Transverse colon (tissue), 4 donors: ENCODE data around the gene SLCO4A1. TPM values are rescaled to one million over a fixed set of nuclear protein-coding genes. Genes with fewer than 3 reads are reported as not detected.

Experiments
- DNase-seq: peaks from one replicate; pipeline ENCODE4 v3.0.0-alpha.2; 2019
- H3K27ac ChIP-seq, 4 donors: fragments of 200-600 bp; sonication (generic); 2 replicates each; pipeline ENCODE4 v1.5.1; 2016 to 2018; ENCODE audit warnings: inconsistent platforms in 4 of 4
- H3K27me3 ChIP-seq: fragments of 200-600 bp; sonication (generic); 2 replicates; pipeline ENCODE4 v1.5.1; 2017; ENCODE audit warnings: inconsistent platforms
- H3K36me3 ChIP-seq, 4 donors: fragments of 200-600 bp; sonication (generic); 2 replicates each; pipeline ENCODE4 v1.5.1; 2017 to 2019; ENCODE audit warnings: inconsistent platforms in 4 of 4
- H3K4me1 ChIP-seq, 4 donors: fragments of 200-600 bp; sonication (generic); 2 replicates each; pipeline ENCODE4 v1.5.1; 2017 to 2020; ENCODE audit warnings: inconsistent platforms in 4 of 4
- H3K4me3 ChIP-seq, 4 donors: fragments of 200-600 bp; sonication (generic); 1 replicate in 1 of 4; 2 replicates in 3 of 4; pipeline versions ENCODE4 v1.5.1 to v1.6.1; 2017 to 2019; ENCODE audit warnings: inconsistent platforms in 4 of 4
- H3K9me3 ChIP-seq, 2 donors: fragments of 200-600 bp; sonication (generic); 2 replicates each; pipeline ENCODE4 v1.5.1; 2017 to 2019; ENCODE audit warnings: inconsistent platforms in 2 of 2
- CTCF ChIP-seq, 5 experiments: fragments of 200-600 bp in 3 of 5; fragments of 450-650 bp in 2 of 5; sonication (generic) in 3 of 5; IDR thresholded peaks; 1 replicate in 2 of 5; 2 replicates in 3 of 5; pipeline ENCODE4 v1.5.1; 2016 to 2017; ENCODE audit warnings: antibody characterized with exemption in 5 of 5, inconsistent platforms in 3 of 5, mild to moderate bottlenecking in 2 of 5, moderate library complexity in 1 of 5
- EP300 ChIP-seq: sonication (generic); formaldehyde crosslinking; IDR thresholded peaks from one replicate; pipeline ENCODE4 v1.6.1; 2017; ENCODE audit warnings: antibody characterized with exemption, low read depth
- POLR2A ChIP-seq: fragments of 450-650 bp; IDR thresholded peaks from one replicate; pipeline ENCODE4 v1.6.1; 2016; ENCODE audit warnings: antibody characterized with exemption, mild to moderate bottlenecking, moderate library complexity
- POLR2AphosphoS5 ChIP-seq, 3 donors: sonication (generic); formaldehyde crosslinking; IDR thresholded peaks; one replicate each; pipeline ENCODE4 v1.6.1; 2016; ENCODE audit warnings: antibody characterized with exemption in 3 of 3
- WGBS, 2 donors: methylation state at CpG; one replicate each; pipeline ENCODE4 v1.1.5; 2018; ENCODE audit warnings: low coverage in 1 of 2; 5-methylcytosine and 5-hydroxymethylcytosine counted together
- in situ Hi-C, 4 donors: fragments of 200-750 bp; cut with MboI; loops; one replicate each; pipeline versions ENCODE4 v1.15.0 to v1.15.1; 2017; ENCODE audit warnings: low sequenced_read_pairs in 3 of 4, low pct_ligation_motif_present in 1 of 4, low pct_unique_long_range_greater_than_20kb in 1 of 4
- intact Hi-C: fragments of 100-400 bp; cut with DNase I; formaldehyde crosslinking; loops from one replicate; pipeline ENCODE4 v1.15.1; 2023; ENCODE audit warnings: low total_unique reads
- total RNA-seq, 4 donors: library from RNA; depleted of rRNA; stranded (reverse); fragments of >200 nt; gene quantifications; one replicate each; pipeline ENCODE4 v1.1.0, GENCODE V29; 2016

The SLCO4A1 gene
- total RNA-seq, 4 donors from 2014 or later: 13.7 to 375 (median 60.0) TPM

GRCh38 chr20:62669249-62669648, 26.9 kb downstream of the SLCO4A1 start:
- no peaks in the 10 kb centered on the region for H3K9me3 ChIP-seq
- peaks cover 8 to 26% (median 20%) of the 10 kb centered on the region in 4 donors for H3K4me1 ChIP-seq
- intact Hi-C loops (loop anchor here (2.0 kb wide), 1 partner anchor 122 kb away; no protein-coding TSS in a partner anchor), in situ Hi-C loops (loop anchor here in 3 of 4 donors (10.0 to 25.0 kb wide), 2 partner anchors 118 to 136 kb away; partner anchors contain the start of genes OGFR (in 2 of the 3) and MRGBP (in 1 of the 3))
- H3K4me3 ChIP-seq: no peak overlapping the region
- no peaks in the 10 kb centered on the region for H3K27me3 ChIP-seq
- WGBS, 2 donors: 95 to 100% methylated on average over 1 to 10 of the region's 10 CpGs
- no peaks in the 10 kb centered on the region for H3K36me3 ChIP-seq
- TF ChIP-seq EP300 (no peak), POLR2AphosphoS5 (IDR thresholded peaks at IDR 0.05) (no peak), CTCF (IDR thresholded peaks at IDR 0.05) (no peak), POLR2A (no peak)
- DNase-seq: no peak
- H3K27ac ChIP-seq: no peak overlapping the region

GRCh38 chr20:62670156-62670555, 27.9 kb downstream of the SLCO4A1 start:
- intact Hi-C loops: no loop called here
- DNase-seq: no peak
- WGBS, 2 donors: 95% methylated on average over 14 of the region's 14 CpGs; no CpG with 5 or more reads in 1 of the 2 donors
- H3K27ac ChIP-seq: no peak overlapping the region
- H3K4me1 ChIP-seq: peaks cover 8 to 26% (median 20%) of the 10 kb centered on the region in 4 donors
- no peaks in the 10 kb centered on the region for H3K36me3 ChIP-seq
- in situ Hi-C loops: loop anchor here in 1 of 4 donors (25.0 kb wide), 1 partner anchor 117 kb away; the partner anchor contains the start of gene MRGBP
- TF ChIP-seq EP300 (no peak), CTCF (IDR thresholded peaks at IDR 0.05) (no peak), POLR2AphosphoS5 (IDR thresholded peaks at IDR 0.05) (no peak), POLR2A (no peak)
- no peaks in the 10 kb centered on the region for H3K9me3 ChIP-seq
- H3K27me3 ChIP-seq: no peaks in the 10 kb centered on the region
- no peak overlapping the region for H3K4me3 ChIP-seq

GRCh38 chr20:62670998-62671397, 28.7 kb downstream of the SLCO4A1 start:
- no peak for DNase-seq
- H3K36me3 ChIP-seq: no peaks in the 10 kb centered on the region
- no peaks in the 10 kb centered on the region for H3K27me3 ChIP-seq
- H3K9me3 ChIP-seq: no peaks in the 10 kb centered on the region
- WGBS, 2 donors: 97% methylated on average over 17 of the region's 17 CpGs; no CpG with 5 or more reads in 1 of the 2 donors
- no peak overlapping the region for H3K27ac ChIP-seq
- intact Hi-C loops: no loop called here
- H3K4me1 ChIP-seq: peaks cover 8 to 26% (median 20%) of the 10 kb centered on the region in 4 donors
- no peak overlapping the region for H3K4me3 ChIP-seq
- TF ChIP-seq CTCF (IDR thresholded peaks at IDR 0.05) (no peak), POLR2A (no peak), POLR2AphosphoS5 (IDR thresholded peaks at IDR 0.05) (no peak), EP300 (no peak)
- in situ Hi-C loops: loop anchor here in 1 of 4 donors (25.0 kb wide), 1 partner anchor 116 kb away; the partner anchor contains the start of gene MRGBP

GRCh38 chr20:62671765-62672164, 29.5 kb downstream of the SLCO4A1 start:
- no peak overlapping the region for H3K27ac ChIP-seq
- H3K27me3 ChIP-seq: no peaks in the 10 kb centered on the region
- H3K36me3 ChIP-seq: no peaks in the 10 kb centered on the region
- WGBS, 2 donors: 87% methylated on average over 15 of the region's 15 CpGs; no CpG with 5 or more reads in 1 of the 2 donors
- intact Hi-C loops: no loop called here
- no peaks in the 10 kb centered on the region for H3K9me3 ChIP-seq
- TF ChIP-seq POLR2AphosphoS5 (IDR thresholded peaks at IDR 0.05) (no peak), POLR2A (no peak), EP300 (no peak), CTCF (IDR thresholded peaks at IDR 0.05) (no peak)
- no peak overlapping the region for H3K4me3 ChIP-seq
- H3K4me1 ChIP-seq: peaks cover 8 to 19% (median 12%) of the 10 kb centered on the region in 4 donors
- in situ Hi-C loops: loop anchor here in 1 of 4 donors (25.0 kb wide), 1 partner anchor 116 kb away; the partner anchor contains the start of gene MRGBP
- DNase-seq: no peak
